Left lung (tissue), 10 donors: ENCODE data around the gene KCNA4. TPM values are rescaled to one million over a fixed set of nuclear protein-coding genes. Genes with fewer than 3 reads are reported as not detected.

Source experiments
- ATAC-seq: fragments of 200-7000 bp; cut with Tn5 transposase; one replicate; pipeline ENCODE4 v1.9.1; 2020; ENCODE audit warnings: moderate library complexity
- DNase-seq, 4 donors: peaks; one replicate each; pipeline ENCODE4 v3.0.0-alpha.2; 2013 to 2020
- H3K27ac ChIP-seq, 2 donors: fragments of 200-600 bp; sonication (generic) in 1 of 2; one replicate each; pipeline versions ENCODE4 v1.5.0 to v1.8.0; 2020 to 2021
- H3K27me3 ChIP-seq, 2 donors: fragments of 200-600 bp; sonication (generic) in 1 of 2; one replicate each; pipeline versions ENCODE4 v1.5.0 to v1.8.0; 2020 to 2021
- H3K36me3 ChIP-seq, 2 donors: fragments of 200-600 bp; sonication (generic) in 1 of 2; one replicate each; pipeline versions ENCODE4 v1.5.0 to v1.8.0; 2020 to 2021
- H3K4me1 ChIP-seq, 2 donors: fragments of 200-600 bp; one replicate each; pipeline ENCODE4 v1.8.0; 2021
- H3K4me3 ChIP-seq, 2 donors: fragments of 200-600 bp; sonication (generic) in 1 of 2; one replicate each; pipeline versions ENCODE4 v1.5.0 to v1.8.0; 2020 to 2021; ENCODE audit warnings: mild to moderate bottlenecking in 1 of 2
- H3K9me3 ChIP-seq, 2 donors: fragments of 200-600 bp; sonication (generic) in 1 of 2; one replicate each; pipeline versions ENCODE4 v1.5.0 to v1.8.0; 2020 to 2021
- CTCF ChIP-seq, 2 donors: fragments of 200-600 bp; sonication (generic) in 1 of 2; IDR thresholded peaks; one replicate each; pipeline versions ENCODE4 v1.5.0 to v1.8.0; 2021; ENCODE audit warnings: antibody characterized with exemption in 2 of 2
- intact Hi-C, 2 donors: fragments of 100-400 bp; cut with DNase I; formaldehyde crosslinking; loops; one replicate each; pipeline versions ENCODE4 v1.11.2 to v1.14.2; 2022
- polyA plus RNA-seq, 6 donors: library from polyadenylated mRNA; unstranded; fragments of 120-200 nt; gene quantifications; one replicate each; pipeline ENCODE4 v1.2.1, GENCODE V29; 2013; ENCODE audit not compliant: insufficient read length in 6 of 6
- total RNA-seq, 2 donors: library from RNA; stranded (reverse); fragmentation: NEBNext Ultra II Directional; extraction: Animal tissue kit (Norgen Biotek cat#: 25700); gene quantifications; one replicate each; pipeline ENCODE4 v1.2.1, GENCODE V29; 2021
- donor health status: DM: no; HTN: yes; CAD: no.
- donor health status: DM: no; HTN: no; CAD: no.

Gene KCNA4
- total and polyA plus RNA-seq, 8 donors, result 0.73 to 10.8 (median 6.3) TPM; not detected in 1

- DNase-seq (no peak), ATAC-seq (peak; percentile 65)
- no peak overlapping the region for H3K27ac ChIP-seq
- TF ChIP-seq CTCF (IDR thresholded peaks at IDR 0.05), result no peak
- H3K9me3 ChIP-seq, result no peaks in the 10 kb centered on the region
- H3K36me3 ChIP-seq, result no peaks in the 10 kb centered on the region
- no peaks in the 10 kb centered on the region for H3K27me3 ChIP-seq
- H3K4me3 ChIP-seq, result no peak overlapping the region
- no peaks in the 10 kb centered on the region for H3K4me1 ChIP-seq
- intact Hi-C loops, result no loop called here
These were observed 8.7 kb upstream of the KCNA4 start for GRCh38 chr11:30025396-30026139.

GRCh38 chr11:30023074-30023473, 6.2 kb upstream of the KCNA4 start:
- DNase-seq, result peak in 1 of 4 donors; percentile 47

DNA sequence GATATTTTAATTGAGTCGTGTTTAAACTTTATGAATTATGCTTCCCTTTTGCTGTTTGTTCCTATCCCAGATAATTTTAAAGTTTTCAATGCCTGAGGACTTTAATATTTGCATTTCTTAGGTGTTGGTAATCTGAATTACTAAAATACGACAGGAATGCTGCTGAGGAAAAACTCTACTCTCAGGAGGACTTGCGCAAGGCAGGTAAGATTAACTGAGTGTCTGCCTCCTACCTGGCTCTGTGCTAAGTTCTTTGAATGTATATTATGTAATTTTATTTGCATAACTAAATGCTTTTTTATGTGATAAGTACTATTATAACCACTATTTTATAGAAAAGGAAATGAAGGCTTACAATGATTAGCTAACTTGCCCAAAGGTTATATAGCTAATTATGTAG, 2.7 kb upstream of the KCNA4 start:
- Histone ChIP-seq H3K9me3 (no peaks in the 10 kb centered on the region), H3K4me1 (no peaks in the 10 kb centered on the region), H3K27me3 (peaks cover 25 to 49% of the 10 kb centered on the region in 2 donors), H3K27ac (no peak overlapping the region), H3K4me3 (no peak overlapping the region), H3K36me3 (no peaks in the 10 kb centered on the region)
- TF ChIP-seq CTCF (IDR thresholded peaks at IDR 0.05), result no peak
- DNase-seq (no peak), ATAC-seq (peak; percentile 48)
- intact Hi-C loops, result no loop called here

More at GRCh38 chr11:30023074-30023473, 6.2 kb upstream of the KCNA4 start:
- Histone ChIP-seq H3K27ac (no peak overlapping the region), H3K36me3 (no peaks in the 10 kb centered on the region), H3K4me1 (no peaks in the 10 kb centered on the region), H3K9me3 (no peaks in the 10 kb centered on the region), H3K4me3 (no peak overlapping the region), H3K27me3 (peaks cover 1 to 13% of the 10 kb centered on the region in 2 donors)
- TF ChIP-seq CTCF (IDR thresholded peaks at IDR 0.05), result no peak
- intact Hi-C loops, result no loop called here
- ATAC-seq, result peak; percentile 73

DNA sequence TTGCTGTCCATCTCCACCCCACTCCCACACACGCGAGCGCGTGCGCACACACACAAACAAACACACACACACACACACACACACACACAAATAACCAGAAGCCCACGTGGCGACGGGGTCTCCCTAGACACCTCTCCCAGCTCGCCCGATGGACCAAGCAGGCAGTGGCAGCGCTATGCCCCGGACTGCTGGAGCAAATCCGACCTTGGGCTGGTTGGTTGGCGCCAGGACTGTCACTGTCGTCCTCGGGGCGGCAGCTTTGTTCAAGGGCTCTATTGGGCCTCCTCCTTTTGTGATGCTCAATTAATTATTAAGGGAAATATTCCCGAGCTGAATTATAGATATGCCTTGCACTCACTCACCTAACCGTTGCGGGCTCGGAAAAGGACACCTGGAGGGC, 1.7 kb upstream of the KCNA4 start:
- H3K27ac ChIP-seq, result no peak overlapping the region
- DNase-seq (peak in 1 of 4 donors; percentile 45), ATAC-seq (no peak)
- no peak overlapping the region for H3K4me3 ChIP-seq
- H3K27me3 ChIP-seq, result peaks cover 25 to 55% of the 10 kb centered on the region in 2 donors
- H3K36me3 ChIP-seq, result no peaks in the 10 kb centered on the region
- intact Hi-C loops, result no loop called here
- TF ChIP-seq CTCF (IDR thresholded peaks at IDR 0.05), result no peak
- H3K9me3 ChIP-seq, result no peaks in the 10 kb centered on the region
- H3K4me1 ChIP-seq, result no peaks in the 10 kb centered on the region

DNA sequence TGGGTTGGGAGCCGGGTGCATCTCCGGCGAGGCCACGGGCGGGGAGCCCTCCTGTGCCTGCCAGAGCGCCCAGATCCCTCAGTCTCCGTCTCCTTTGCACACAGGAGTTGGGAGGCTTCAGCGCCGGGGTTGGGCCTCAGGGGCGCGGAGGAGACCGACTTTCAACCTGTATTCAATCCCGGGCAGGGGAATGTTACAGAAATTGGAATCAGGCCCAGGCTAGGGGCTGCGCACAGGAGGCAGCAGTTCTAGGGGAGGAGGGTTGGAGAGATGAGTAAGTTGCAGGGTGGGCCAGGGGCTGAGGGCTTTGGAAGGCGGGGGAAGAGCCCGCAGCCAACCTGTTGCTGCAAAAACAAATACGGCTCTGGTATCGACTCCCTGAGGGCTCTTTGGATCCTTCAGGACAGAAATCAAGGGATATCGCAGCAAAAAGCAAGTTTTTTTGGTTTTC, 640 bp upstream of the KCNA4 start:
- intact Hi-C loops, result no loop called here
- DNase-seq (peak in 1 of 4 donors; percentile 67), ATAC-seq (no peak)
- TF ChIP-seq CTCF (IDR thresholded peaks at IDR 0.05), result no peak
- no peaks in the 10 kb centered on the region for H3K36me3 ChIP-seq
- no peaks in the 10 kb centered on the region for H3K4me1 ChIP-seq
- H3K27ac ChIP-seq, result no peak overlapping the region
- H3K9me3 ChIP-seq, result no peaks in the 10 kb centered on the region
- H3K4me3 ChIP-seq, result peak overlapping the region; percentile 8 to 10
- H3K27me3 ChIP-seq, result peaks cover 25 to 55% of the 10 kb centered on the region in 2 donors
